H9 (cell line): ENCODE measurements around the gene HOXD10. TPM values are rescaled to one million over a fixed set of nuclear protein-coding genes. Genes with fewer than 3 reads are reported as not detected.

Experiments used
- DNase-seq: peaks from one replicate; pipeline ENCODE4 v3.0.0-alpha.2; 2017
- H2AFZ ChIP-seq: one replicate; pipeline ENCODE4 v1.6.1; 2013; ENCODE audit warnings: mild to moderate bottlenecking, low read length, control low read depth, moderate library complexity
- H2AK5ac ChIP-seq: 2 replicates; pipeline ENCODE4 v1.6.1; 2013; ENCODE audit warnings: low read length, control low read depth, mixed read lengths; ENCODE audit not compliant: insufficient read length
- H2BK120ac ChIP-seq: one replicate; pipeline ENCODE4 v1.6.1; 2013; ENCODE audit warnings: low read depth, mild to moderate bottlenecking, low read length, control low read depth, inconsistent platforms; ENCODE audit not compliant: poor library complexity, severe bottlenecking
- H2BK12ac ChIP-seq: 2 replicates; pipeline ENCODE4 v1.6.1; 2013; ENCODE audit warnings: low read length, control low read depth, mixed read lengths, low read depth; ENCODE audit not compliant: insufficient read length
- H2BK15ac ChIP-seq: 2 replicates; pipeline ENCODE4 v1.6.1; 2013; ENCODE audit warnings: low read depth, low read length, control low read depth
- H2BK20ac ChIP-seq: one replicate; pipeline ENCODE4 v1.6.1; 2013; ENCODE audit warnings: low read depth, mild to moderate bottlenecking, low read length, control low read depth, inconsistent platforms; ENCODE audit not compliant: poor library complexity, severe bottlenecking
- H2BK5ac ChIP-seq: 2 replicates; pipeline ENCODE4 v1.6.1; 2013; ENCODE audit warnings: low read length, control low read depth, mixed read lengths; ENCODE audit not compliant: insufficient read length
- H3K14ac ChIP-seq: 2 replicates; pipeline ENCODE4 v1.6.1; 2013; ENCODE audit warnings: low read length, control low read depth; ENCODE audit not compliant: insufficient read depth
- H3K18ac ChIP-seq: 2 replicates; pipeline ENCODE4 v1.6.1; 2013; ENCODE audit warnings: low read depth, mild to moderate bottlenecking, mixed read lengths, low read length, control low read depth; ENCODE audit not compliant: insufficient read length
- H3K23ac ChIP-seq: 2 replicates; pipeline ENCODE4 v1.6.1; 2013; ENCODE audit warnings: low read length, control low read depth, mixed read lengths, low read depth; ENCODE audit not compliant: insufficient read length
- H3K23me2 ChIP-seq: 2 replicates; pipeline ENCODE4 v1.6.1; 2013; ENCODE audit warnings: low read depth, mild to moderate bottlenecking, mixed read lengths, low read length, control low read depth; ENCODE audit not compliant: insufficient read length, poor library complexity, severe bottlenecking
- H3K27ac ChIP-seq: 2 replicates; pipeline ENCODE4 v1.5.1; 2013; ENCODE audit warnings: low read length, control low read depth, mixed read lengths, low read depth; ENCODE audit not compliant: insufficient read length
- H3K27me3 ChIP-seq: 2 replicates; pipeline ENCODE4 v1.6.1; 2013; ENCODE audit warnings: low read length, control low read depth, inconsistent platforms; ENCODE audit not compliant: insufficient read depth
- H3K4ac ChIP-seq: 2 replicates; pipeline ENCODE4 v1.6.1; 2013; ENCODE audit warnings: low read depth, mild to moderate bottlenecking, control low read depth, inconsistent platforms, low read length, moderate library complexity
- H3K4me1 ChIP-seq: 2 replicates; pipeline ENCODE4 v1.6.1; 2013; ENCODE audit warnings: low read length, control low read depth, inconsistent platforms; ENCODE audit not compliant: insufficient read depth
- H3K4me2 ChIP-seq: 2 replicates; pipeline ENCODE4 v1.6.1; 2013; ENCODE audit warnings: low read length, control low read depth, mixed read lengths; ENCODE audit not compliant: insufficient read length, insufficient read depth
- H3K56ac ChIP-seq: 2 replicates; pipeline ENCODE4 v1.6.1; 2013; ENCODE audit warnings: low read depth, mild to moderate bottlenecking, mixed read lengths, low read length, control low read depth; ENCODE audit not compliant: insufficient read length
- H3K79me1 ChIP-seq: 2 replicates; pipeline ENCODE4 v1.6.1; 2013; ENCODE audit warnings: low read depth, mild to moderate bottlenecking, moderate library complexity, low read length, control low read depth, inconsistent platforms; ENCODE audit not compliant: insufficient read depth, poor library complexity, severe bottlenecking
- H3K79me2 ChIP-seq: 2 replicates; pipeline ENCODE4 v1.6.1; 2013; ENCODE audit warnings: low read length, control low read depth, inconsistent platforms; ENCODE audit not compliant: insufficient read depth
- H3K9ac ChIP-seq: 2 replicates; pipeline ENCODE4 v1.6.1; 2013; ENCODE audit warnings: low read length, control low read depth, mixed read lengths; ENCODE audit not compliant: insufficient read length; ENCODE audit errors: extremely low read depth
- H3K9me3 ChIP-seq: one replicate; pipeline ENCODE4 v1.6.1; 2013; ENCODE audit warnings: low read depth, low read length, inconsistent platforms; ENCODE audit not compliant: control insufficient read depth
- H3T11ph ChIP-seq: one replicate; pipeline ENCODE4 v1.6.1; 2013; ENCODE audit warnings: mild to moderate bottlenecking, low read length, control low read depth, inconsistent platforms
- H4K20me1 ChIP-seq: one replicate; pipeline ENCODE4 v1.6.1; 2013; ENCODE audit not compliant: control insufficient read depth, insufficient read length, insufficient read depth
- H4K5ac ChIP-seq: 2 replicates; pipeline ENCODE4 v1.6.1; 2013; ENCODE audit warnings: low read depth, mild to moderate bottlenecking, mixed read lengths, low read length, control low read depth; ENCODE audit not compliant: insufficient read length
- H4K8ac ChIP-seq: replicated peaks from 2 replicates; pipeline ENCODE4 v1.6.1; 2013; ENCODE audit warnings: low read length, control low read depth, mixed read lengths, low read depth; ENCODE audit not compliant: insufficient read length
- H4K91ac ChIP-seq: 2 replicates; pipeline ENCODE4 v1.6.1; 2013; ENCODE audit warnings: low read depth, mild to moderate bottlenecking, moderate library complexity, mixed read lengths, low read length, control low read depth; ENCODE audit not compliant: insufficient read length
- H3K27ac Mint-ChIP-seq, 3 experiments: 2 replicates in 2 of 3; 3 replicates in 1 of 3; pipeline ENCODE4 v1.8.0; 2020 to 2021; ENCODE audit warnings: mixed read lengths in 3 of 3, mild to moderate bottlenecking in 1 of 3, moderate library complexity in 1 of 3
- H3K27me3 Mint-ChIP-seq: 2 replicates; pipeline ENCODE4 v1.8.0; 2021; ENCODE audit warnings: low read depth, mild to moderate bottlenecking, moderate library complexity, mixed read lengths
- H3K36me3 Mint-ChIP-seq, 3 experiments: 2 replicates in 2 of 3; 3 replicates in 1 of 3; pipeline ENCODE4 v1.8.0; 2020 to 2021; ENCODE audit warnings: low read depth in 3 of 3, mixed read lengths in 3 of 3; ENCODE audit not compliant: insufficient read depth in 1 of 3
- H3K4me1 Mint-ChIP-seq, 2 experiments: 2 replicates each; pipeline ENCODE4 v1.8.0; 2020; ENCODE audit warnings: mixed read lengths in 2 of 2
- H3K4me3 Mint-ChIP-seq, 2 experiments: 2 replicates in 1 of 2; 3 replicates in 1 of 2; pipeline ENCODE4 v1.8.0; 2020 to 2021; ENCODE audit warnings: mild to moderate bottlenecking in 2 of 2, mixed read lengths in 2 of 2, moderate library complexity in 1 of 2
- H3K9me3 Mint-ChIP-seq, 2 experiments: 2 replicates in 1 of 2; 3 replicates in 1 of 2; pipeline ENCODE4 v1.8.0; 2020; ENCODE audit warnings: mild to moderate bottlenecking in 2 of 2, mixed read lengths in 2 of 2, moderate library complexity in 1 of 2
- CTCF ChIP-seq: fragments of 200-600 bp; sonication (generic); conservative IDR thresholded peaks from 3 replicates; pipeline ENCODE4 v1.8.0; 2021; ENCODE audit warnings: antibody characterized with exemption, mild to moderate bottlenecking
- WGBS: extraction: QIAGEN DNeasy Blood & Tissue Kit; methylation state at CpG from one replicate; pipeline ENCODE4 v1.1.7; 2013; ENCODE audit warnings: missing lambda C conversion rate, low lambda C conversion rate, mixed read lengths; ENCODE audit not compliant: insufficient read length; ENCODE audit errors: extremely low coverage; 5-methylcytosine and 5-hydroxymethylcytosine counted together
- total RNA-seq: library from RNA; stranded (reverse); gene quantifications from 2 replicates; pipeline ENCODE4 v1.2.1, GENCODE V29; 2021

Gene HOXD10
- total RNA-seq, 1 experiment from 2014 or later: not detected

GRCh38 chr2:176162911-176163671 lies 46.5 kb downstream of the HOXD10 start:
- WGBS: no CpG with 5 or more reads among the region's 29 CpGs
- H4K5ac ChIP-seq: no peak overlapping the region
- no peaks in the 10 kb centered on the region for H3K79me1 ChIP-seq
- H3K23ac ChIP-seq: no peak overlapping the region
- H3K79me2 ChIP-seq: no peaks in the 10 kb centered on the region
- DNase-seq: no peak
- H2BK15ac ChIP-seq: no peak overlapping the region
- no peak overlapping the region for H2BK120ac ChIP-seq
- H3K4me1 Mint-ChIP-seq: peaks cover 3 to 33% of the 10 kb centered on the region in 2 experiments; a peak in 3 of 4 replicates
- no peak overlapping the region for H2AK5ac ChIP-seq
- no peak overlapping the region for H3K56ac ChIP-seq
- H3K27ac Mint-ChIP-seq: no peak overlapping the region
- H3K18ac ChIP-seq: no peak overlapping the region
- TF ChIP-seq CTCF: no peak
- H3K27me3 ChIP-seq: peaks cover 99% of the 10 kb centered on the region
- H4K8ac ChIP-seq: no peak overlapping the region
- no peaks in the 10 kb centered on the region for H3K23me2 ChIP-seq
- peaks cover 2 to 5% of the 10 kb centered on the region in 2 experiments; a peak in 3 of 5 replicates for H3K9me3 Mint-ChIP-seq
- peaks cover 2% of the 10 kb centered on the region for H4K20me1 ChIP-seq
- no peaks in the 10 kb centered on the region for H3K9me3 ChIP-seq
- H2BK5ac ChIP-seq: no peak overlapping the region
- no peaks in the 10 kb centered on the region for H3K4me1 ChIP-seq
- no peak overlapping the region for H3K4ac ChIP-seq
- H2AFZ ChIP-seq: no peak overlapping the region
- H3K4me2 ChIP-seq: no peak overlapping the region
- no peak overlapping the region for H3K9ac ChIP-seq
- no peak overlapping the region for H3T11ph ChIP-seq
- no peak overlapping the region for H2BK20ac ChIP-seq
- no peak overlapping the region for H3K14ac ChIP-seq
- no peaks in the 10 kb centered on the region; a peak in 1 of 7 replicates for H3K36me3 Mint-ChIP-seq
- H3K27me3 Mint-ChIP-seq: peaks cover 100% of the 10 kb centered on the region
- peak overlapping the region in 1 of 2 experiments; percentile 38; a peak in 2 of 5 replicates for H3K4me3 Mint-ChIP-seq
- H2BK12ac ChIP-seq: no peak overlapping the region
- no peak overlapping the region for H4K91ac ChIP-seq
- no peak overlapping the region for H3K27ac ChIP-seq
